Stomach smooth muscle (tissue), 2 donors: Measurements from ENCODE around the gene METTL25.

Experiments
- H3K27ac ChIP-seq: one replicate; pipeline ENCODE4 v1.7.0; 2013; ENCODE audit warnings: mild to moderate bottlenecking, low read length, inconsistent platforms
- H3K27me3 ChIP-seq, 2 donors: one replicate each; pipeline ENCODE4 v1.7.0; 2013; ENCODE audit warnings: low read length in 2 of 2; ENCODE audit not compliant: insufficient read depth in 2 of 2, control insufficient read depth in 1 of 2
- H3K36me3 ChIP-seq, 2 donors: one replicate each; pipeline ENCODE4 v1.7.0; 2013; ENCODE audit warnings: low read length in 2 of 2; ENCODE audit not compliant: control insufficient read depth in 2 of 2, insufficient read depth in 2 of 2
- H3K4me1 ChIP-seq: one replicate; pipeline ENCODE4 v1.7.0; 2013; ENCODE audit warnings: low read length; ENCODE audit not compliant: control insufficient read depth, insufficient read depth
- H3K4me3 ChIP-seq, 2 donors: one replicate each; pipeline ENCODE4 v1.7.0; 2013; ENCODE audit warnings: low read length in 2 of 2
- H3K9ac ChIP-seq, 2 donors: one replicate each; pipeline ENCODE4 v1.7.0; 2013; ENCODE audit warnings: low read length in 2 of 2, mild to moderate bottlenecking in 1 of 2
- H3K9me3 ChIP-seq, 2 donors: one replicate each; pipeline ENCODE4 v1.7.0; 2013; ENCODE audit warnings: low read length in 2 of 2; ENCODE audit not compliant: control insufficient read depth in 2 of 2
- donor health status: healthy.
- donor health status: Pancreatic carcinoma.

Gene METTL25

DNA sequence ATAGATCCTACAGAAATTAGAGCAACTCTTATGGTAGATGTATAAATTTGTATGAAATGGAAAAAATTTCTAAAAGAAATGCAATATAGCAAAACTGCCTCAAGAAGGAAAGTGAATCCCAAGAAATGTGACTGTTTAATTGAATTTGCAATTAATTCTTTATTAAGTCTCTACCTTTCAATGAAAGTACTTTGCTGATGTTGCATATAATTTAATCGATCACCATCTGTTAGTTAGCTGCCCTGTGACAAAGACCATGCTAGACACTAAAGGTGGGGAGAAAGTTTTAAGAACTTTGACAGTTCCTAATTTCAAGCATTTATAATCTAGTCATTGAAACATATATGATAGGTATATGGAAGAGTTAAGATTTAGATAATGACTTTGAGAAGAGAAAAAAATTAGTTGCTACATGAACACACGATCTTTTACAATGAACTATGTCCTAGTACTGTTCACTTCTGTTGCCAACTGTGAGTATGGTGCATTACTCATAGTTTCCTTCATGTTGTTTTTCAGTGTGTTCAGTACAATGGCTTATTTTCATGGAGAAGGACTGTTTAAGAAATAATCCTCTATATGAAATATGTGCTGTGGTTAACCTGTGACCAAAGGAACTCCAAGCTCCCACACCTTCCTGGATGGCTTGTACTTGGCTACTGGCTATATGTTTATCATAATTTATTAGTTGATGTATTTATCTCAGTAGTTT lies 128.4 kb downstream of the METTL25 start:
- no peak overlapping the region for H3K27ac ChIP-seq
- H3K4me3 ChIP-seq, result no peak overlapping the region
- H3K27me3 ChIP-seq, result no peaks in the 10 kb centered on the region
- H3K4me1 ChIP-seq, result no peaks in the 10 kb centered on the region
- no peak overlapping the region for H3K9ac ChIP-seq
- peaks cover 0 to 2% of the 10 kb centered on the region in 2 donors for H3K9me3 ChIP-seq
- no peaks in the 10 kb centered on the region for H3K36me3 ChIP-seq

DNA sequence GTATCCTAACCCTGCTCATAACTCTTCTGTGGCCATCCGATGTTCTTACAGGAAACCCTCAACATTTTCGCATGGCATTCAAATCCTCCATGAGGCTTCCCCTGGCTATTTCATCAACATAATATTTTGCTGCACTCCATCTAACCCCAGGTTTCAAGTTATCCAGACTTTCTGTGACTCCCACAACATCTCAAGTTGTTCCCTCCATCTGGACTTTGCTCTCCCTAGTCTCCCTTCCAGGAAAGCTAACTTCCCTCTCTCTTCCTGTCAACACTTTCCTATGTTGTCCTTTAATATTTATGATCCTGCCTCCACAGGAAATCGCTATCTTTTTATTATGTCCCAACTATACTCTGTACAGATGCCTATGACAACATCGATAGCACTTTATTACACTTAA lies 146.1 kb downstream of the METTL25 start:
- Histone ChIP-seq H3K27me3 (no peaks in the 10 kb centered on the region), H3K9me3 (no peaks in the 10 kb centered on the region), H3K36me3 (no peaks in the 10 kb centered on the region), H3K27ac (no peak overlapping the region), H3K9ac (no peak overlapping the region), H3K4me3 (no peak overlapping the region), H3K4me1 (no peaks in the 10 kb centered on the region)

DNA sequence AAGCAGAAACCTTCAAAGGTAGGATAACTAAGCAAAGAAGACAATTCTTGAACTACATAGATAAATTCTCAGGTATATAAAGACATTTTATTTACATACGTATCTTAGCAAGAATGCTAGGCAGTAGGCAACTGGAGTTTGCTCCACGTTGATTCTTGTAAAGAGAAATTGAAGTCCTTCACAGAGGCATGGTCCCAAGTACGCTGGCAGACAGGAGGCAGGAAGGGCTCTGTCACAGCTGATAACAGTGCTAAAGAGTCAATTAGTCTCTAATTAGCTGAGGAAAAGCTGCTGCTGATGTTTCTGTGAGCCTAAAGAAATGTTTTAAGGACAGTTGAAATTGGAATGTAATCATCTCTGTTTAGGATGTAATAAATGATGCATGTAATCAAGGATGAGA lies 146.8 kb downstream of the METTL25 start:
- Histone ChIP-seq H3K4me3 (no peak overlapping the region), H3K36me3 (no peaks in the 10 kb centered on the region), H3K27ac (no peak overlapping the region), H3K9me3 (no peaks in the 10 kb centered on the region), H3K4me1 (no peaks in the 10 kb centered on the region), H3K9ac (no peak overlapping the region), H3K27me3 (no peaks in the 10 kb centered on the region)

GRCh38 chr12:82507686-82508085 lies 149.4 kb downstream of the METTL25 start:
- H3K9me3 ChIP-seq, result no peaks in the 10 kb centered on the region
- H3K36me3 ChIP-seq, result no peaks in the 10 kb centered on the region
- H3K4me1 ChIP-seq, result no peaks in the 10 kb centered on the region
- no peak overlapping the region for H3K9ac ChIP-seq
- H3K4me3 ChIP-seq, result no peak overlapping the region
- H3K27me3 ChIP-seq, result no peaks in the 10 kb centered on the region
- no peak overlapping the region for H3K27ac ChIP-seq

DNA sequence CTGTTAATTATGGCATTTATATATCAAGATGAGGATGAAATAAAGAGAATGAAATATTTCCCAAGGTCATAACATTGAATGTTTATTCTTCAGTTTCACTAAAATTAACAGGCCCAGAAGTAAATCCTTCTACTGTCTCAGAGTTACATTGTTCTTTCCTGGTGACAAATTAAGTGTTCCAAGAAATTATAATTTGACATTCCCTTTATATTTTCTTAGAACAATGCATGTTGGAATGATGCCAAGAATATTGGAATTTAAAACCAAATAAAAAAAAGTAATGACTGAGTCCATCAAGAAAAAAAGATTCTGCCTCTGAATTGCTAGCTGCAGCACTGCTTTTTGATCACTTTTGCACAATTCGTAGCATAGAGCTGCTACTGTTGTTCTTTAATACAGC lies 152.1 kb downstream of the METTL25 start:
- Histone ChIP-seq H3K4me3 (no peak overlapping the region), H3K9ac (no peak overlapping the region), H3K36me3 (no peaks in the 10 kb centered on the region), H3K27ac (no peak overlapping the region), H3K4me1 (no peaks in the 10 kb centered on the region), H3K9me3 (no peaks in the 10 kb centered on the region), H3K27me3 (no peaks in the 10 kb centered on the region)

- no peak overlapping the region for H3K4me3 ChIP-seq
- no peaks in the 10 kb centered on the region for H3K9me3 ChIP-seq
- no peak overlapping the region for H3K27ac ChIP-seq
- no peaks in the 10 kb centered on the region for H3K27me3 ChIP-seq
- no peak overlapping the region for H3K9ac ChIP-seq
- no peaks in the 10 kb centered on the region for H3K36me3 ChIP-seq
- no peaks in the 10 kb centered on the region for H3K4me1 ChIP-seq
Observed at GRCh38 chr12:82514880-82515279, 156.6 kb downstream of the METTL25 start.

DNA sequence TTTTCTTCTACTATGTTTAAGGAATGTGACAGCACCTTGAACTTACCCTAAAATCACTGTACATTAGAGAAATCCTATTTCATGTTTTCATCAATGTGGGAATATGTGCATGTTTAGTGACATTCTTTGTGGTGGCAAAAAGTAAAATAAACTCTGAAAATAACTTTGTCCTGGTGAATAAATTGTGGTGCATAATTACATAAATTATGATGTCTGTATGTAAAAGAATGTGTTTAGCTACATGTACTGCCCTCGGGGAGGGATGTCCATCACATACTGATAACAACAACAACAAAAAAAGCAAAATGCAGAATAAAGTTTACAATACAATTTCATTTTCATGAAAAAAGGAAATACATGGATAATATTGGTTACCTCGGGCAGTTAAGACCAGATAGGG lies 157.3 kb downstream of the METTL25 start:
- Histone ChIP-seq H3K36me3 (no peaks in the 10 kb centered on the region), H3K27ac (no peak overlapping the region), H3K9me3 (no peaks in the 10 kb centered on the region), H3K9ac (no peak overlapping the region), H3K4me3 (no peak overlapping the region), H3K4me1 (no peaks in the 10 kb centered on the region), H3K27me3 (no peaks in the 10 kb centered on the region)

DNA sequence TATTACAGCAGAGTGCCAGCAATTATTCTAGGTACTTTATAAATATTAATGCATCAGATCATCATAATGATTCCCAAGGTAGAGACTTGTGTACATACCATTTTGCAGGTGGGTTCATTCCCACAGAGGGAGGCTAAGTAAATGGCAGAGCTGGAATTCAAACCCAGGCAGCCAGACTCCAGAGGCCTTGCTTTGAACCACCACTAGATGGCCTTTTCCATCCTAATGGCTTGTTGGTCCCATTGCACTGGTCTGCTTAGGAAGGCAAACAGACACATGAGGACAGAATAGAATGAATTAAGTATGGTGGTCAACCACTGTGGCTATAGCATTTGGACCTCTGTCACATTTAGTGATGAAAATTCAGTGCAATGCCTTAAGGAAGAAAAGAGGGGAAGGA lies 158.7 kb downstream of the METTL25 start:
- Histone ChIP-seq H3K9me3 (no peaks in the 10 kb centered on the region), H3K4me1 (no peaks in the 10 kb centered on the region), H3K27me3 (no peaks in the 10 kb centered on the region), H3K27ac (no peak overlapping the region), H3K4me3 (no peak overlapping the region), H3K36me3 (no peaks in the 10 kb centered on the region), H3K9ac (no peak overlapping the region)

GRCh38 chr12:82517808-82518207 lies 159.5 kb downstream of the METTL25 start:
- no peaks in the 10 kb centered on the region for H3K27me3 ChIP-seq
- H3K9me3 ChIP-seq, result no peaks in the 10 kb centered on the region
- no peak overlapping the region for H3K9ac ChIP-seq
- H3K36me3 ChIP-seq, result no peaks in the 10 kb centered on the region
- H3K4me3 ChIP-seq, result no peak overlapping the region
- H3K27ac ChIP-seq, result no peak overlapping the region
- H3K4me1 ChIP-seq, result no peaks in the 10 kb centered on the region

DNA sequence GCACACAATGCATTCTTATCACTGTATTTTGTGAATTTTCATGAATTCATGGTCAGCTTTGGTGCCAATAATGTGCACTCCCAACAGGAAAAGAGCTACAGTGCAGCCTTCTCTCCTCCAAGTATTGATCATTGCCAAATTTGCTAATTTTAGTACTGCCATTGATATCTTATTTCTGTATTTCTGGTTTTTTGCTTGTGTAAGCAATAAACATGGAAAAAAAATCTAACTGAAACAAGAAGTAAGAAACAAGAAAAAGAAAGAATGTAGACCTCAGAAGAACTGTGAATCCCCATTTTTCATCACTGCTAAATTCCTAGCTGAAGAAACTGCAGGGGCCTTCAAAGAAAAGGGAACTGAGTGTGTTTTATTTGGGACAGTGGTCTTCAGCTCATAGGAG lies 161.2 kb downstream of the METTL25 start:
- Histone ChIP-seq H3K27me3 (no peaks in the 10 kb centered on the region), H3K36me3 (no peaks in the 10 kb centered on the region), H3K9ac (no peak overlapping the region), H3K9me3 (no peaks in the 10 kb centered on the region), H3K4me1 (no peaks in the 10 kb centered on the region), H3K4me3 (no peak overlapping the region), H3K27ac (no peak overlapping the region)

- no peaks in the 10 kb centered on the region for H3K4me1 ChIP-seq
- no peaks in the 10 kb centered on the region for H3K36me3 ChIP-seq
- H3K9ac ChIP-seq, result no peak overlapping the region
- H3K4me3 ChIP-seq, result no peak overlapping the region
- no peaks in the 10 kb centered on the region for H3K27me3 ChIP-seq
- no peaks in the 10 kb centered on the region for H3K9me3 ChIP-seq
- H3K27ac ChIP-seq, result no peak overlapping the region
Observed at GRCh38 chr12:82522285-82522684, 164.0 kb downstream of the METTL25 start.
